HT1080 (cell line): ENCODE data around the gene CCDC3. TPM values are rescaled to one million over a fixed set of nuclear protein-coding genes. Genes with fewer than 3 reads are reported as not detected.
"Not testable (repeated sequence)": the region's sequence is repeated elsewhere in the genome, so short reads cannot be mapped to it uniquely, and the experiment has no call there.

Experiments used
- DNase-seq: peaks from one replicate; pipeline ENCODE4 v3.0.0-alpha.2; 2015; ENCODE audit warnings: low read depth
- polyA plus RNA-seq, 2 experiments: library from polyadenylated mRNA; depleted of rRNA; stranded (reverse); fragments of >200 nt; gene quantifications; 2 replicates each; pipeline ENCODE4 v1.2.3, GENCODE V29; 2015
- total RNA-seq: library from RNA; depleted of rRNA; stranded (reverse); fragments of >200 nt; shearing (Covaris generic); gene quantifications from 2 replicates; pipeline ENCODE4 v1.2.3, GENCODE V29; 2014; rRNA removed

Gene CCDC3
- total RNA-seq = 0.17 and 0.48 TPM in 2 replicates
- polyA plus RNA-seq (2015; cell fraction: cytosol; rRNA removed) = 0.03 TPM in 1 of 2 replicates, not detected in the other
- polyA plus RNA-seq (2015; cell fraction: nucleus; rRNA removed) = not detected in 2 replicates

DNA sequence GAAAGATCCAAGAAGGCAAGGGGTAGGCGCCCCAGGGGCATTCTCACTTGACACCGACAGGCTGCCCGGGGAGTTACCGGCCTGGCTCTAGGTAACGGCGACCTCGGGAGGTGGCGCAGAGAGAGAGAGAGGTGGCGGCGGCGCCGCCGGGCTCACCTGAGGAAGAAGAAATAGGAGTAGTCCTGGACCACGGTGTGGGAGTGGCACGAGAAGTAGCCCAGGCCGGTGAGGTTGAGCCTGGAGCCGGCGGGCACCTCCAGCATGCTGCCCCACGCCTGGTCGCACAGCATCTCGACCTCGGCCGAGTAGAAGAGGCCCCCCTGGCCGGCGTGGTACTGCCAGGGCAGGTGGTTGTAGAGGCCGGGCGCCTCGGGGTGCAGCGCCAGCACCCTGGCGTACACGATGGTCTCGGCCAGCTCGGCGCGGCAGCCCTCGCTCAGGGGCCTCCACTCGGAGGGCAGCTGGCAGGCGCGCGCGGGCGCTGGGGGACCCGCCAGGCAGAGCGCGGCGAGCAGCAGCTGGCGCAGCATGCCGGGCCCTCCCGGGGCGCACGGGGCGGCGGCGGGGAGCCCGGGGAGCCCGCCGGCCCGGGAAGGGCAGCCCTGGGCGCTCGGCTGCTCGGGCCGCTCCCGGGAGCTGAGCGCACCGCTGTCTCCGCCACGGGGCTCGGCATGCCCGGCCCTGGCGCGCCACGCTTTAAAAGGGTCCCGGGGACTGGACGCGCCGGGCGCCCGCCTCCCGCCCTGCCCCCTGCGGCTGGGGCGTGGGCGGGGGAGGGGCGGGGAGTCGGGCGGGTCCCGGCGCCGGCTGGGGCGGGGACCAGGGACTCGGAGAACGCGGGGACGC is at the start of gene CCDC3:
Gene CCDC3 (minus strand): TSS at position 673 of the 846 bp plus-strand sequence. CDS start 143 bp downstream, at position 530.
- no peak for DNase-seq

DNA sequence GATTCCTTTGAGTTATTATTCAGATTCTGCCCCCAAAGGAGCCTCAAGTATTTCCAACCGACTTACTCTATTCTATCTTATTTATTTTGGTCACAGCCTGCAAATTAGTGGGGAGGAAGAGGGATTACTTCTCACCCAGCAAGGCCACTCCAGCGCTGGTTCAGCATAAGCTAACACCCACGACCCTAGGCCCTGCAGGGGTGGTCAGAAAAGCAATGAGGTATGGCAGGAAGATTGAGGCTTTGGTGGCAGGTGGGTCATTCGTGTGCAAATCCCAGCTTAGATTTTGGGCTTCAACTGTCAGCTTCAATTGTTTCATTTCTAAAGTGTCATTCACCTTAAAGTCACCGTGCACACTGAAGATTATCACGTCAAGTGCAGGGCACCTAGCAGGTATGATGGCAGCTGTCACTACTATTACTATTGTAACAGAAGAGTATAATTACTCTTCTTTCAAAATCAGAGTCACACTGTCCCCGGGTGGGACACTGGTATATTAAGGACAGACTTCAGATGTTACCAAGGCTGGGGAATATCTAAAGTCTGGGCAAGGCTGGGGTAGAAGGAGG is 49.7 kb upstream of the CCDC3 start:
- no peak for DNase-seq

DNA sequence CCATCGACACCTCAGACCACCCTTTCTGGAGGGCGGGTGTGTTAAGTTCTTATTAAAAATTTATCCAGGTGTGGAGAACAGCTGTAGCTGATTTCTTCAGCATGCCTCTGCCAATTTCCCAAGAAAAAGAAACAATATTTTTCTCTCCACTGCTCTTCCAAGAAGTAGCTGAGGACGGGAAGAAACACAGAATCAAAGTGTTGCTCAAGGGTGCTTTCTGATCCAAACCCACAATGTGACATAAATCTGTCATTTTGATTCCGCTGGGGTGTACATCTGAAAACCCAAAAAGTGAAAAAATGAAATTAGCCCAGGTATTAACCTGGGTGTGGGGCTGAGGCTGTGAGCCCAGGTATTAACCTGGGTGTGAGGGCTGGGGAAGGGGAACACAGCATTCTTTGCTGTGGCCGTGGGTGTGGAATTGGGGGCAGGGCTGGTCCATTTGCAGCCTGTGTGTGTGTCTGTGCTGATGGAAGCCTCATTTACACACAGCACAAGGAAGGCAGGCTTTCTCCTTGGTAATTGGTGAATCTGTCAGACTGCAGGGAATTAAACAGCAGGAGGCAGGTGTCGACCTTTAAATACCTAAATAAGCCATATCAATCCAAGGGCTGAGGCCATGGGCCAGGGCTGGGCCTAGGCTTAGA is 48.4 kb upstream of the CCDC3 start:
- no peak for DNase-seq

GRCh38 chr10:13048762-13049161 is 47.2 kb upstream of the CCDC3 start:
- DNase-seq = no peak

- no peak for DNase-seq
These were observed 46.2 kb upstream of the CCDC3 start for GRCh38 chr10:13047529-13048206.

GRCh38 chr10:13046851-13047528 is 45.5 kb upstream of the CCDC3 start:
- DNase-seq = no peak

DNA sequence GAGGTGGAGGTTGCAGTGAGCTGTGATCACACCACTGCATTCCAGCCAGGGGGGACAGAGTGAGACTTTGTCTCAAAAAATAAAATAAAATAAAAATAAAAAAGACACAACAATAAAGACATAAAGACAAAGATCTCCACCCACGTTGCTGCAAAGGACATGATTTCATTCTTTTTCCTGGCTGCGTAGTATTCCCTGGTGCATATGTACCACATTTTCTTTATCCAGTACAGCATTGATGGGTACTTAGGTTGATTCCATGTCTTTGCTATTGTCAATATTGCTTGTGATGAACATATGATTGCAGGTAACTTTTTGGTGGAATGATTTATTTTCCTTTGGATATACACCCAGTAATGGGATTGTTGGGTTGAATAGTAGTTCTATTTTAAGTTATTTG is 42.0 kb upstream of the CCDC3 start:
- DNase-seq = no peak

DNA sequence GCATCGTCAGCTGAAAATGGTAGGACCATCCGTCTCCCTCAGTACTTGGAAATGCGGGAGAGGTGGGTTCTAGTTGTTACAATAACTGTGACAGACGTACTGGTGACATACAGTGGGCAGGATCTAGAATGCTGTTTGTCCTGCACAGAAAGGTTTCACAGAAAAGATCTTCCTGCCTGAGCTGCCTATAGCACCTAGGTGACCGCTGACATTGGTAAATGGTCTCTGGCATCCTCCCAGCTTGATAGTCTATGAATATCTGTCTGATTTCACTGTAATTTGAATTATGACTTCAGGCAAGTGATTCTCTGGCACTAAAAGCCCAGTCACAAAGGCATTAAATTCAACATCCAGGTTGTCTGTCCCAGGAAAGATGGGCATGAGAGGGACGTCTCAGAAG is 38.2 kb upstream of the CCDC3 start:
- DNase-seq = no peak

GRCh38 chr10:13038391-13038790 is 36.9 kb upstream of the CCDC3 start:
- no peak for DNase-seq

DNA sequence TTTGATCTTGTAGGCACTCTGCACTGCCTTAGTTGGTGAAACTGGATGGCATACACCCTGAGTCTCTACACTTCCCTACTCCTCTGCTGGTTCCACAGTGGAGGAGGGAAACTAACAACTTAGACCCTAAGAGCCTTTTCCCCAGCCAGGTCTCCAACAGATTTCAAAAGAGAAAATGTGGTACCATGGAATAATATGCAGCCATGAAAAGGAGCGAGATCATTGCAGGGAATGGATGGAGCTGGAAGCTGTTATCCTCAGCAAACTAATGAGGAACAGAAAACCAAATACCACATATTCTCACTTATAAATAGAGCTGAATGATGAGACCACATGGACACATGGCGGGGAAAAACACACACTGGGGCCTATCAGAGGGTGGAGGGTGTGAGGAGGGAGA is 36.3 kb upstream of the CCDC3 start:
- DNase-seq = no peak

DNA sequence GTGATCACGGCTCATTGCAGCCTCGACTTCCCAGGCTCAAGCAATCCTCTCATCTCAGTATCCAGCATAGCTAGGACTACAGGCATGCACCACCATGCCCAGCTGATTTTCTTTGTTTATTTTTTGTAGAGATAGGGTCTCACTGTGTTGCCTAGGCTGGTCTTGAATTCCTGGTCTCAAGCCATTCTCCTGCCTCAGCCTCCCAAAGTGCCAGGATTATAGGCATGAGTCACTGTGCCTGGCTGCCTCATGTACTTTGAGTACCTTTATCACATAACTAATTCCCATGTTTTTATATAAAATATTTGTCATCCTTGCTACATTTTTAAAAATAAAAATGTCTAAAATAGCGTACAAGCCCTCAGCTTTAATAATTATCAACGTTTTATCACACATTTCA is 35.3 kb upstream of the CCDC3 start:
- no peak for DNase-seq

GRCh38 chr10:13035731-13036130 is 34.2 kb upstream of the CCDC3 start:
- DNase-seq = not testable (repeated sequence)

DNA sequence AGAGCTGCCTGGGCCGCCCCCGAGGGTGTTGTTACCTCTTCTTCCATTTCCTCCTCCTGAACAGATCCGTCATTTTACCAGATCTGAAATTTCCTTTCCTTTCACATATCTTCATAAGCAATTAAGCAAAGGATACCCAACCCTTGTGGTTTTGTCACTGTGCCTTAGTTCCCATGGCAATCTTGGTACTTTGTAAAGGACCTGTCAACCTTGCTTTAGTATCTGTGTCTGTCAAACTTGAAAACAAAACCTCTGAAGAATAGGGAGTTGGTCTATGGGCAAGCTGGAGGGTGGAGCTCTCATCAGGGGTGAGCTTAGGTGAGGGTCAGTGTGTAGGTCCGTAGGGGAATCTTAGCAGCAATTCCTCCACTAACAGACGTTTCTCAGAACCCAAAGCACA is 25.4 kb upstream of the CCDC3 start:
- no peak for DNase-seq

- no peak for DNase-seq
These were observed 22.2 kb upstream of the CCDC3 start for GRCh38 chr10:13023754-13024153.

DNA sequence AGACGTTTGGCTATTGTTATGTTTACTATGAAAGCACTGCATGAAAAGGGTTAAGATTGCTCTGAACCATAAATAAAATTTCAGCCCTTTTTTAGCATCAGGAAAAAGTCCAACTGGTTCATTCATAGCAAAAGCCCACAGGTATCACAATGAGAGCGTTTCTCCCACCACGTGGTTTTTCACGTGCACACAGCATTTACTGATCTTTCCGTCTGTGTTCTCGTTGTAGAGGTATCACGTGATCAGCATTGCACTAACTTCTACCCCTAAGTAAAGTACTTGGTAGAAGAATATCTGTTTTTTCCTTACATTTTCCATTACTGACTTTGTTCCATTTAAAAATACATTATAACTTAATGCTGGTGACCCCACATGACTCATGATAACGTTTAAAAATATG is 17.8 kb upstream of the CCDC3 start:
- no peak for DNase-seq

GRCh38 chr10:13018171-13018570 is 16.7 kb upstream of the CCDC3 start:
- peak; percentile 37 for DNase-seq

DNA sequence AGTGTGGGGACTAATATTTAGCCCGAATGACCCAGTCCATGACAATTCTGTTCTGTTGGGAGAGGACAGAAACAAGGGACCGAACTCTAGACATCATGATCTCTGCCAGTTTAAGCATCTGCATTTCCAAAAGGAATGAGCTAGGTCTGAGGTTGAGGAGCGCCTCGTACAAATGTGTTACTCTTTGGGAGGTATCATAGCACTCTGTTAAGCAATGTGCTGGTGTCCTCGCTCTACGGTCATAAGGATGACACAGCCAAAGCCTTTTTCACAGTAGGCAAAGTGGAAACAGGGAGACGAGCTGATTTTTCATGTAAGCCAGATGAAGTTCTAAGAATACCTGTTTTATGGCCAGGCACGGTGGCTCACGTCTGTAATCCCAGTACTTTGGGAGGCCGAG is 15.4 kb upstream of the CCDC3 start:
- DNase-seq = no peak

GRCh38 chr10:13016426-13016825 is 14.9 kb upstream of the CCDC3 start:
- peak; percentile 7 for DNase-seq

GRCh38 chr10:13006037-13006436 is 4.5 kb upstream of the CCDC3 start:
- no peak for DNase-seq

DNA sequence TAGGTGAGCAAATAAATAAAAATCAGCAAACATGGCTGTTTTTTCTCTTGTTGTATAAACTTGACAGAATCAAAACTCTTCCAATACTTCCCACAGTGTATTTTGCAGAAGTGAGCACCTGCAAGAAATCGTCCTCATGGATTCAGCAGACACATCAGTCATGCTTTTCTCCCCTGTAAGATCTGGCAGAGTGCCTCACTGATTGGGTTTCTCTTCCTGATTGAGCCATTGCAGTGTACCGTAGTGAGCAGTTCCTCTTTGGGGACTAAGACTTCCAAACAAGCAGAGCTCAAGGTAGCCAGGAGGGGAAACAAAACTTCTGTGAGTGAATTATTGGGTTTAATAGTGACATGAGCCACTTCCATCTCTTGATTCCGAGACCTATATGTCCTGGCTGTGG is 2.2 kb upstream of the CCDC3 start:
- no peak for DNase-seq

- DNase-seq = no peak
These were observed 1.5 kb upstream of the CCDC3 start for GRCh38 chr10:13003004-13003403.
